HG02852 (cell line): ENCODE data around the gene GCSAM.

ENCODE experiments used
- ATAC-seq: cut with Tn5 transposase; IDR thresholded peaks from one replicate; pipeline ENCODE4 v1.9.1; 2021; ENCODE audit warnings: mild to moderate bottlenecking, moderate library complexity; ENCODE audit not compliant: unreplicated experiment

GCSAM gene

GRCh38 chr3:112132975-112133448 is at the start of gene GCSAM:
Gene GCSAM, minus strand, starts transcription at chr3:112133248. Its CDS starts 128 bp downstream, at chr3:112133120.
- peak; percentile 65 for ATAC-seq

GRCh38 chr3:112175646-112176045 is 42.6 kb upstream of the GCSAM start:
- no peak for ATAC-seq

GRCh38 chr3:112175037-112175436 is 42.0 kb upstream of the GCSAM start:
- no peak for ATAC-seq

GRCh38 chr3:112171144-112171543 is 38.1 kb upstream of the GCSAM start:
- ATAC-seq, result no peak

- no peak for ATAC-seq
Observed at GRCh38 chr3:112170046-112170445, 37.0 kb upstream of the GCSAM start.

- peak; percentile 87 for ATAC-seq
Observed at GRCh38 chr3:112167758-112168157, 34.7 kb upstream of the GCSAM start.

GRCh38 chr3:112149136-112149535 is 16.1 kb upstream of the GCSAM start:
- no peak for ATAC-seq

GRCh38 chr3:112143689-112144088 is 10.6 kb upstream of the GCSAM start:
- no peak for ATAC-seq

- ATAC-seq, result peak; percentile 62
Observed at GRCh38 chr3:112143251-112143650, 10.2 kb upstream of the GCSAM start.

- no peak for ATAC-seq
Observed at GRCh38 chr3:112141293-112141692, 8.2 kb upstream of the GCSAM start.

- no peak for ATAC-seq
Observed at GRCh38 chr3:112140584-112140983, 7.5 kb upstream of the GCSAM start.

- ATAC-seq, result no peak
Observed at GRCh38 chr3:112138219-112138969, 5.3 kb upstream of the GCSAM start.

- ATAC-seq, result no peak
Observed at GRCh38 chr3:112137781-112138180, 4.7 kb upstream of the GCSAM start.

GRCh38 chr3:112136959-112137693 is 4.1 kb upstream of the GCSAM start:
- peak; percentile 31 for ATAC-seq

GRCh38 chr3:112136046-112136445 is 3.0 kb upstream of the GCSAM start:
- ATAC-seq, result no peak

GRCh38 chr3:112134335-112135124 is 1.5 kb upstream of the GCSAM start:
- ATAC-seq, result no peak

GRCh38 chr3:112133626-112134334 is 732 bp upstream of the GCSAM start:
- ATAC-seq, result no peak

- ATAC-seq, result no peak
Observed at GRCh38 chr3:112132554-112132953, 494 bp downstream of the GCSAM start.

- no peak for ATAC-seq
Observed at GRCh38 chr3:112132088-112132487, 960 bp downstream of the GCSAM start.

GRCh38 chr3:112131111-112131510 is 1.9 kb downstream of the GCSAM start:
- no peak for ATAC-seq

GRCh38 chr3:112130638-112130993 is 2.4 kb downstream of the GCSAM start:
- no peak for ATAC-seq
